ENCODE measurements around the gene STX16.

Gene STX16

DNA sequence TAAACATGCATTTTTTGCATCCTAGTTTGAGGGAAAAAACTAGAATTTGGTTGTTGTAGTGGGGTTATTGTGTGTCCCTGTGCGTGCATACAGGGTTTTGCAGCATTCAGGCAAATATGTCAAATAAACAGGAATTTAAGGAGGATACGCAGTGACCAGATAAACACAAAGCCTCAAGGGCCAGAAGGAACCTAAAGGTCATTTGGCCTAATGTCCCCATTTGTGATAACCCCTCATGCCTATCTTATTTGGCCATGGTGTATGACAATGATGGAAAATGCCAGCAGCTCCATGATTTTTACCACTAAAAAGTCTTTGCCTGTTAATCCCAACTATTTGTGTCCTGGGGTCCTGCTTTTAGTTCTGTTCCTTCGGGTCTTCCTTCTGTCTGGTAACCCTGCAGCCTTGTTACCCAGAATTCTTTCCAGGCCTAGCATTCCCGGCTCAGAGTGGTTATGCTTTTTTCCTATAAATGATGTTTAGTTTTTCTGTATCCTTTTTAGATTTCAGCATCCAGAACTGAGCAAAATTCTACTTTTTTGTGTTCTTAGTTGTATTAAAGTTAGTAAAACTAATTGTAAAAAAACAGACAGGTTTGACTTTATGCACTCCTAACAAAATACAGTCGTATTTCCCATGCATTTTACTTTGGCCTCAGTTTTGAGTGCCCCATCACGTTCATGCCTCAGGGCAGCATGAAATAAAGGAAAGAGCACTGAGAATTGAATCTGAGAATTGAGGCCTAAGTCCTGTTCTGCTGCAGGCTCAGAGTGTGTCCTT lies 4.4 kb downstream of the STX16 start:
- ATAC-seq = no peak

DNA sequence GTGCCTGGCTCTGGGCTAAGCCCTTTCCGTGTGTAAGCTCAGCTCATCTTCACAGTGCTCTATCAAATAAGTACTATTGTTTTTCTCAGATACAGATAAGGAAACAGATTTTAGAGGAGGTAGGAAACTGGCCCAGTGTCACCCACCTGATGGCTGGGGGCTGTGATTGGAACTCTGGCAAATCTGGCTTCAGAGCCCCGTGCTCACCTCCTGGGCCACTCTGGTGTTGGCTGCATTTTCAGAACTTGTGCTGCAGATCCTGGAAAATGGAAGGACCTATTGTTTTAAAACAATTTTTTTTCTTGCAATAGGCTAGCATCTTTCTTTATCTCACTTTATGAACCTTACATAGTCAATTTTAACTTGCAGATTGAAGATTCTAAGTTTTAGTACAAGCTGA lies 5.7 kb downstream of the STX16 start:
- no peak for ATAC-seq

DNA sequence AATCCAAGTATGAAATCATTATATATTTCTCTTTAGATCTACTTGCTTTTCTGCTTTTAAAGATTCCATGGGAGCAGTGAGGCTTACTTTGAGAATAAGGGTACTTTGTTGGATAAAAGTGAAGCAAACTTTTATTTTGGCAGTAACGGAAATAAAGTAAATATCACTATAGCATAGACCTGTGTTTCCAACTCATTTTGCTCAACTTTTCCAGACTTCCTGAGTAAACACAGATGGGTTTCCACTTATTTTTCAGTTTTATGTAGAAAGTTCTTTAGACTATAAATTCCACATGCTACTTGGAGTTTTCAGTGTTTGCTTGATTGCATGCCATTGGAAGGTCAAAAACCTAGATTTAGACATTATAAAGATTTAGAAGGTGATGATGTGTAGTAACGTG lies 6.2 kb downstream of the STX16 start:
- ATAC-seq = no peak

DNA sequence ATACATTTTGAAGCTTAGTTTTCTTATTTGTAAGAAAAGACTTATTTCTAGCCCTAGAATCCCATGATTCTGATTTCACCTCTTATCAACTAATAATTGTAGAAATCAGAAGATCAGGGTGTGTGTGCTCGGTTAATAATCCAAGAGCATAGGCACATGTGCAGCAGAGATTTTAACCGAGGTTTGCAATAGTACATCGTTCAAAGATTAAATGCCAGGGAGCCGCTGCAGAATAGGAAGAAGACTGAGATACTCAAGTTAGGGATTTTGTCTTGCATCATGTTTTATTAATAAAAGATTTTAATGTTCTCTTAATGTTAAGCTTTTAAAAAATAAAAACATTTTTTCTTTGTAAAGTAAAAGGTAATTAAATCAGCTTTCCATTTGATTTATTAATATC lies 6.9 kb downstream of the STX16 start:
- no peak for ATAC-seq

DNA sequence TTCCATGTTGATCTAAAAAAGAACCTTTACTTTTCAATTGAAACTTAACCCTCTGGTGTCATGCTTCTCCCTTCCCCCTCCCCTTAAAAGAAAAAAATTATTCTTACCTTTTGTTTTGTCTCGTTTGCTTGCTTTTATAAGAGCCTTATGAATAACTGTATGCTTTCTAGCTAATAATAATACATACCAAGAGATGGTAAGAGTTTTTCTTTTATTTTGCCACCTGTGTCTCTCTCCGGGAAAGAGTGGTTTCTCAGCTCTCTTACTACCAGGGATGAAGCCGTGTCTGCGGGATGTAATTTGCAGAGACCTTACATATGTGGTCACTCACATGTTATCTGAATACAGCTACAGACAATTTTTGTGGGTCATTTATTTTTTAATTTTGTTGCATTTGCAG lies 7.7 kb downstream of the STX16 start:
- no peak for ATAC-seq

DNA sequence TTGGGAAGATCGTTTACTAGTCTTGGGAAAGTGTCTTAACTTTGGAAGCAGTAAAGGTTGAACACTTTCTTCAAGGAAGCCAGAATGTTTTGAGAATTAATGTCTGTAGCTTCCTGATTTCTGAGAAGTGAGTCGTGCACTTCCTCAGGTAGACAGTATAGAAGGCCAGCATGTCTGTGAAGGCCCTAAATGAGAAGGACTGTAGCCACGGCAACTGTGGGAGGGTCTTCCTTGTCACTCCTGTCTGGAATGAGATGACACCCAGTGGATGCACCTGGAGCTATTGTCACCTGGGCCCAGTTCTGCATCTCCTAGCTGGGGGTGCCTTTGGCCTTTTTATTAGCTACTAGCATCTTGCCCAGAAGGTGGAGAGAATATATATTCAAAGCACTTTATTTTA lies 8.8 kb downstream of the STX16 start:
- no peak for ATAC-seq

DNA sequence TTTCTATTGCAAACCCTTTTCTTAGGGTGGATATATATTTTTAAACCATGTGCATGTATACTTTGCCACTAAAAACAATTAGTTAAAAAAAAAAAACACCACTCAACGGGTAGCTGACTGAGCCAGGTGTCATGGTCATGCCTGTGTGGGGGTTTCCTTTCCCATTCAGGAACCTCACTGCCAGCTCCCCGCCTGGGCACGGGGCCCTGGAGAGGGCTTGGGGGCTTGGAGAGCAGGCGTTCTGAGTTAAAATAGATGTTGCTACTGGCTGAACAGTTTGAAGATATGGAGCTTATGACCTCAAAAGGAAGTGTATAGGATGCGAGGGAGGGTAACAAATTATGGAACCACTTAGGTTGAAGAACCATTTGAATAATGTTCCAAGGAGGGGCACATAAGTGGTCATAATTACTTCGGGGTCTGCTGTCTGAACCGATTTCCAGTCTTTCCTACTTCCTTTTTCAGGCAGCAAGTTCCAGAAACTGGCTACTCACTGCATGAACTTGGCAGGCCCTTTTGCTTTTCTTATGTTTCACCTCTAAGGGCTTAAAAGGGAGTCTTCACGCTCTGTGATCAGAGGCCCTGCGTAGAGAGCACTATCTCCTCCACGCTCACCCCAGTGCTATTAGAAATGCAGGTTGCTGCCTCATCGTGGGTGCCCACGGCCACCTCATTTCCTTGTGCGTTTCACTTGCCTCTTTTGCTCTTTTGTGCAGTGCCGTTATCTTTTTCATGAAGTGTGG lies 9.9 kb downstream of the STX16 start:
- ATAC-seq = peak; percentile 74 to 81

DNA sequence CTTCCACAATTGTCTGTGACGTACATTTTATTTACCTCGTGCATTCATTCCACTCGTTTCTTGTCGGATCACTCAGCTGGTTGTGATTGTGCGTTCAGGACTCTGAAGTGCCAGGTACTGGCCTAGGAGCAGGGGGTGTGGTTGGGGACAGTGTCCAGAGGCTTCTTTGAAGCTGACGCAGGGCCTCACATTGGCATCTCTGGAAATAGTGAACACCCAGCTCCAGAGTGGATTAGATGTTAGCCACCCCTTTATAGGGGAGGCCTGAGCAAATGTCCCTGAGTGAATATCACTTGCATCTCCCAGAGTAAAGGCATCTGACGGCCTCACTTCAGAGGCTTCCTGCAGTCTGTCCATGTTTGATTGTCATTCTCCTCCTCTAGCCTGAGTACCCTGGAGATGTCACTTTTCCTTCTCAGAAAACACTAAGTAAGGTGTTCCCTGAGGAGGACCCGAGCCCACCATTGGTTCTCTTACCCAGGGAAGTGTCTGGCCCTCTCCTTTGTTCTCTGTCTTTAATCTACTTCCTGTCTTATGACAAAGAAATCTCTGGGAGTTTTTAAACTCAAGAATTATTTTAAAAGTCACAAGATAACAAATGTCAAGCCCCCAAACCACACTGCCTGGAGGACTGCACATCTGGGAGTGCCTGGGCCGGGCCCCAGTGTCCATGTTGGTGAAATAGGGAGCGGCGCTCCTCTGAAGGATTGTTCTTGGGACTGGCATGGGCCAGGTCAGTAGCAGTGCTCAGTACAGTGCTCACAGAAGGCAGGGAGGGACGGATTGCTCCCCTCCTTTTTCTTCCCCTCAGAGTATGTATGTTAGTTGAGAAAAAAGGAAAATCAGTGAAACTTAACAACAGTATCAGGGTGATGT lies 10.8 kb downstream of the STX16 start:
- peak; percentile 4 to 12 for ATAC-seq

DNA sequence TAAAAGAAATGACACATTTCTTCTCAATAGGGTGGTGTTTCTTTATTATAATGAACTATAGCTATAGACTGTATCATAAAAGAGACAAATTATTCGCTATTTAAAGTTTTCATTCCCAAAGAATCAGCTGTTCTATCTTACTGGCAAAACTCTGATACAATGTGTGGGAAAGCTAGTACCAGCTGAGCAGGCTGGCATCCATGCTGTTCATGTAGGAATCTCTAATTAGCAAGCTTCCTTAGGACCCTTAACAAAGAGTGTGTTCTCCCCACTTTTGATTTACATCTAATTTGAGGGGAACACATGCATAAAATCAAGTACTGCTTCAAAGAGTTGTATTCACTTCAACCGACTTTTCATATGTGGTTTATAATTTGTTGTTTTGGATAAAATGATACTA lies 13.2 kb downstream of the STX16 start:
- ATAC-seq = no peak

DNA sequence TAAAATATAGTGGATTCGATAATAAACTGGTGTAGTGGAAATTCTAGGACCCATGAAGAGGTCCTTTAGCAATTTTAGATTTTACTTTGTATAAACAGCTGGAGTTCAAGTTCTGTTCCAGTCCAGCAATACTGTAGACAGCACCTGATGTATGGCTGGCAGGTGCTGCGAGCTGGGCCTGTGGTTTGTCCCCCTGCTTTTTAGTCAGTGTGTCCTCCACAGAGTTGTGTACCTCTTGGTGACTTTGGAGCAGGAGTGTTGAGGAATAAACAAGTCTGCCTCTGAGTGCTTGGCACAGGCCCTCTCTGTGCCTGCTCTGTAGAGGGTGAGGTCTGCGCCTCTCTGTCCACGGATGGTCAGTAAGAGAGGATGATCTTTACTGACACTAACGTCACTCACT lies 13.8 kb downstream of the STX16 start:
- ATAC-seq = no peak

DNA sequence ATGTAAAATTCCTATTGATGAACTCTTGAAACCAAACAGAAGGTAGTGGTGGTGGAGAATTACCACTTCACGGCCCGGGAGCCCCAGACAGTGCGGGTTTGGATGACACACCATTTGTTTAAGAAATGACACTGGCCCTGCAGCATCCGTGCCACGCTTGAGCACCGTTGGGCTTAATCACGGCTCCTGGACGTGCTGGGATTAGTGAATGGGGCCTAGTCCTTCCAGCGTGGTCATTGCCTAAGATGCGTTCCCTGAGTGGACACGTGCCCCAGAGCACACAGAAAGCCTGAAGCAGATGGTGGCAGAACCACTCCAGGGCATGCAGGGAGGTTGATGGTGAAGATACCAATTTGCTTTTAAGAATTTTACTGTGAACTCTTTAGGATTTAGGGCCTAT lies 14.5 kb downstream of the STX16 start:
- ATAC-seq = no peak

DNA sequence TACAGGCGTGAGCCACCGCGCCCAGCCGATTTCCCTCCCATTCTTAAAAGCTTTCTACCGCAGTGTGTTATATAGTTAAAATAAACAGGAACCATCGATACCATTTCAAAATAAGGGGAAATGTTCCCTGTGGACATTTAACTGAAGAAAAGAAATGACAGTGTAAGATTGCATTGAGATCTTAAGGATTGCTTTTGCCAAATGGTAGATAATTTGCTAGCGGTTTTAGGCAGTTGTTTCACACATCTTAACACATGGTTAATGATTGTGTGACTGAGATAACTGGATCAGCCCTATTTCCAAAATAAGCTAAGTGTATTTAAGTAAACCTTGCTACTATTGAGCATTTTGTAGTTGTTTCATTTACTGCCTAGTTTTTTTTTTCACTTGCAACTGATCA lies 15.6 kb downstream of the STX16 start:
- no peak for ATAC-seq

DNA sequence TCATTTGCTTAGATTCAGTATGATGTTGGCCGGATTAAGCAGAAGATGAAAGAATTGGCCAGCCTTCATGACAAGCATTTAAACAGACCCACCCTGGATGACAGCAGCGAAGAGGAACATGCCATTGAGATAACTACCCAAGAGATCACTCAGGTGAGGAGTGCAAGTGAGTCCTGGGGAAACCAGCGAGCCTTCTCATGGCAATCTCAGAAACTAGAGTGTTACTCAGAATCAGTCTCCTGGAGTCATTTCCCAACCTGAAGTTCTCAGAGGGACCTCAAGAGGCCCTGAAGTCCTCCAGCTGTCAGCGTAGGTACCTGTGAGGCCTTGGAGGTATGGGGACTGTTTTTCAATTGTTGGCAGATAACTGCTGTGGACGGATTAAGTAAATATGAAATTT lies 16.9 kb downstream of the STX16 start:
- no peak for ATAC-seq

DNA sequence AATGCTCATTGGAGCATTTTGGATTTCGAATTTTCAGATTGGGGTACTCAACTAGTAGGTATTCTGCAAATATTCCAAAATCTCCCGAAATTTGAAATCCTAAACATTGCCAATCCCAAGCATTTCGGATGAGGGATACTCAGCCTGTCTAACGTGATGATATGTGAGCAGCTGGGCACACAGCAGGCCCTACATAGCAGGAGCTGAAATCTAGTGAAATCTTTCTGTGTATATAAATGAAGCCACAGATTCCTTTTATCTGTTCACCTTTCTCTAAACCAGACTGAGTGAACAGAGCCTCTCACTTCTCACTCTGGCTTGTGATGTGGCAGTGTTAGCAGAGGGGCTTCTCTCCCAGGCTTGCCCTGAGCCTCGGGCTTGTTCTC lies 17.8 kb downstream of the STX16 start:
- no peak for ATAC-seq

DNA sequence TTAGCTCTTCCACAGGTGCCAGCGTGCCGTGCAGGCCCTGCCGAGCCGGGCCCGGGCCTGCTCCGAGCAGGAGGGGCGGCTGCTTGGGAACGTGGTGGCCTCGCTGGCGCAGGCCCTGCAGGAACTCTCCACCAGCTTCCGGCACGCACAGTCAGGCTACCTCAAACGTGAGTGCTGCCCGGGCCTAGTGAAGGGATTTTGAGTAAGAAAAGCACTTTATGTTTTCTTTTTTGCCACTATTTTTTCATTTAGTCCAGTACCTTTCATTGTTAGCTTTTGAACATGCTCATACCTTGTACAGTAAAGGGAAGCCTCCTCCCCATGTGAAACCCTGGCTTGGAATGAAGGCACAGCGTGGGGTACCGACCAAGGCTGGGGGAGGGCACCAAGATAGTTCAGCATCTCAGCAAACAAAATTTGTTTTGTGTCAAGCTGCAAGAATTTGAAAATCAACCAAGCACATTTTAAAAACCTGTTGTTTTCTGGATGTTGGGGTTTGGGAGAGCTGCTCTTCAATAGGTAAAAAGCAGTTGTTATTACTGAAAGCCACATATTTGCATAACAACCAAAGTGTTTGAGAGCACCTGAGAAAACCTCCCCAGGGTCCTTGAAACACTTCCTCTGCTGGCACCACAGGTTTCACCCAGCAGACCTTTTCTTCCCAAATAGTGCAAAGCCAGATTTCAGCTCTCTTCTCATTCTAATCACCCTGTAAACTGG lies 18.4 kb downstream of the STX16 start:
- no peak for ATAC-seq

DNA sequence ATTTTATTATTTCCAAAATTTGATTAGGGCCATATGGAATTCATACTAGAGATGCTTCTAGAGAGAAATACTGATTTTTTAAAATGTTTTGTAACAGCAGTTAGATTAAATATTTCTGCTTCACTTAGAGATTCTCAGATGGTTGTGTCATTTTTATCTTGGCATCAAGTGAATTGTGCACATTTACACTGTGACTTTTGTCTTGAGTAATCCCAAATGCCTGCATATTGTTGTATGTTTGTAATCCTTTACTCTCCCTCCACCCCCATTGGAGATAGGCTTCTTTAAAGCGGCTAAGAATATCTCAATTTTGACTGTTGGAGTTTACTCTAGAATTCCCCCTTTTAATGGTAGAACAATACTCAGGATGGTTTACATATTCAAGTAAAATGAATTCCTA lies 19.0 kb downstream of the STX16 start:
- ATAC-seq = no peak

DNA sequence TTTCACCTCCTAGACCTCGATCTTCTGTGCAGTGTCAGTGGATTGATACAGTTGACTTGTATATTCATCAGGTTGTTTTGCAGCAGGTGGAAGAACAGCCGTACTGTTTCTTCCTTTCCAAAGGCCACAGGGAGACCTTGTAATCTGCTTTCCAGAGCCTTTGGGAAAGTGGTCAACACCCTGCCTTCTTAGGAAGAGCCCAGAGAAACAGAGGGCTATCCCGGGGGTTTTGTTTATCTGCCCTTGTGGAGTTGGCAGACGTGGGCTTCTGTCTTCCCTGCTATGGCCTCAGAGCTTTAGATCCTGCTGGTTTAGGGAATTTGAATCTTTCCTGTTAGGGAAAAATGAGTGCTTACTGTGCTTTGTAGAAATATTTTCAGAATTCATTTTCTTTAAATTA lies 19.6 kb downstream of the STX16 start:
- no peak for ATAC-seq

DNA sequence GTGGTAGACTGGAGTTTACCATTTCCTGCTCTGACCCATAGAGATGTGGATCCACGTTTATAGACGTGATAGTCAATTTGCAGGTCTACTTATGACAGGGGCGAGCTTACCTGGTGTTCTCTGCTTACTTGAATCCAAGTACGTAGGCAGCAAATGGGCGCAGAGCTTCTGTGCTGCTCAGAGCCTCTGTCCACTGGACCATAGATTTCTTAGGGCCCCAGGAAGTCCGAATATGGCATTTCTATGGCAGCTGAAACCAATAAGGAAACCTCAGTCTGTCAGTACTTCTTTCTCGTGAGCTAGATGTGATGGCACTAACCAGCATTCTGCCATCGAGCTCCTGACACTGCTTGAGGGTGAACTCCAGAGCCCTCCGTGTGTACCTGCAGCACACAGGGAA lies 22.0 kb downstream of the STX16 start:
- ATAC-seq = no peak

DNA sequence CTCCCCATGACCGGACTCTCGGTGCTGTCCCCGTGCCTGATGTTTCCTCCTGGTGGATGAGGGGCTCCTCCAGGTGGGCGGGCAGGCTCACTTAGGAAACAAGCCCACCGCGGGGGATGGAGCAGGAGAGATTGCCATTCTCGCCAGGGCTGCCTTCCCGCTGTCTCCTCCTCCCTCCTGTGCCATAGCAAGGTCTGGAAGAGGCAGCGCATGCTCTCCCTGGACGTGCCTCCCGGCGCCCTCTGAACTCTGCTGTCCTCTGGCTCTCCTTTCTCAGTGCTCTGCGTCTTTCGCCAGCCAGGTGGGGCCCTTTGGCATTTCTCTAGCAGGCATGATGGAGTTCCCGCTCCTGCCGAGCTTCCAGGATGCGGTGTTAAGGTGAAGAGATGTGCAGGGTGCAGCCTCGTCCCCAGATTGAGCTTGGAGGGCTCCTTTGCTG lies 24.1 kb downstream of the STX16 start:
- ATAC-seq = no peak

DNA sequence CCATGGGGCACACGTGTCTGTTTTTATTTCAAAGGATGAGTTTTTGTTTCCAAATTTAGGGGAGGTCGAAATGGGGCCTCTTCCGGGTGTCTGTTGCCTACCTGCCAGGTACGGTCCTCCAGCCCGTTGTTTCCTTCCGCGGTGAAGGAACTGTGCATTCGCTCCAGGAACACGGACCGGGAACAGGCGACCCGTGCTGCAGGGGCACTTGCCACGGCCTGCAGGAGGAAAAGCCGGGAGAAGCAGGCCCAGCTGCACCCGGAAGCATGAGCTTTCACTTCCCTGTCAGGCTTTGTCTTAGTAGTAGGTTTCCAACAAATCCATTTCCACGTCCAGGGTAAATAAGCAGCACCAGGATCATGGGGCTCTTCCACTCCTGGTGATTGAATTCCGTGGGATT lies 24.6 kb downstream of the STX16 start:
- no peak for ATAC-seq

DNA sequence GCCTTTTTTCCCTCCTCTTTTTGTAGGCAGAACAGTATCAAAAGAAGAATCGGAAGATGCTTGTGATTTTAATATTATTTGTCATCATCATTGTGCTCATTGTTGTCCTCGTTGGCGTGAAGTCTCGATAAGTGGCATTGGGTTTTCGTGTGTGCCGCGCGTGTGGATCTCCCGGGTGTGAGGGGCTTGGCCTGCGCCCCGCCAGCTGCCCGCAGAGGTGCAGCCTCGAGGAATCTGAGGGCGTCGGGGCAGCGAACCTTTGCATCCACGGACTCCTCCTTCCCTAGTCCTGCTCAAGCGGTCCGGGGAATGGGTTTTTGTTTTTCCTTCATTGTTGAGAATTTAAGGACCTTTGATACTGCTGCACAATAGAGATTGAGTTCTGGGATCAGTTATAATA lies 25.1 kb downstream of the STX16 start:
- no peak for ATAC-seq

DNA sequence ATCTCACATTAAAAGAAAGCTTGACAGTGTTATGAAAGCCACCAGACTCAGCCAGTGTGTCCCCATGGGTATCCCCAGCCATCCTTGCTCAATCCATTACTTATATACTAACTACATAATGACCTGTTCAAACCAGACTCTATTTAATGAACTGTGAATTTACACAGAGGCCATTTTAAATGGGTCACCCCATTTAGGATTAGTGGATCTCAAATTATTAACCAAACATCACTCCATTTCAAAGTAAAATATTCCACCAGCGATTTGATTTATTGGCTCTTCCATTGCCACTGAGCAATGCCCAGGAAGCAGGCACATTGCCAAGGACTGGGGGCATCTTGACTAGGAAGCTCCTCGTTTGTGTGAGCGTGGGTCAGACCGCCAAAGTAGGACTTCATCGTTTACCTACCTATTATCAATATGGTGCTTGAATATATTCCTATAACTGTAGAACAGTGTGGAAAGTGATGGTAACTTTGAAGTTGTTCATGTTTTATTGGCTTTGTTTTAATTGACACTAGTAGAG lies 26.1 kb downstream of the STX16 start:
- ATAC-seq = no peak

DNA sequence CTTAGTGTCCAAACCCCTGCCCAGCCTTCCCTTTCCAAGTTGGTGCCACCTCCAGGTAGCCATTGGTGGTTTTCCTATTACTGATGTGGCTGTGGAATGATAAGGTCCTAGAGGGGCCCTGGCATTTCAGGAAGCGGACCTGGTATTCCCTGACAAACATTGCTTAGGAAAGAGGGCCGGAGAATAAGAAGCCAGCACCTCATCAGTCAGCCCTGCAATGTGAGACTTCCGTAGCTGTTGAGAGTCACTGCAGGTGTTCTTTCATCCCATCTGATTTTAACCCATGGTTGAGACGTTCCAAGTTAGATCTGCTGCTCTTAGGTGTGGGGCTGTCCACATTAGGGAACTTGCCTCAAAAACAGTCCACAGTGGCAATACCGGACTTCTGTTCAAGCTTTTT lies 26.7 kb downstream of the STX16 start:
- no peak for ATAC-seq

Measured in activated CD4-positive, CD25-positive, alpha-beta regulatory T cell treated with anti-CD3 and anti-CD28 coated beads, Interleukin-2, amount 50 U/mL, for 24 hours (primary cell).